Body of pancreas (tissue), 4 donors: ENCODE results near the gene FCRLA. TPM values are rescaled to one million over a fixed set of nuclear protein-coding genes. Genes with fewer than 3 reads are reported as not detected.

Experiments
- ATAC-seq: fragments of 150-250 bp; one replicate; pipeline ENCODE4 v1.9.1; 2016
- DNase-seq, 4 donors: peaks; one replicate each; pipeline ENCODE4 v3.0.0-alpha.2; 2019
- H3K27ac ChIP-seq, 4 donors: fragments of 200-600 bp; sonication (generic); 1 replicate in 3 of 4; 2 replicates in 1 of 4; pipeline versions ENCODE4 v1.5.1 to v1.6.1; 2016 to 2019; ENCODE audit warnings: mild to moderate bottlenecking in 1 of 4, mixed read lengths in 1 of 4, moderate library complexity in 1 of 4
- H3K27me3 ChIP-seq, 2 donors: fragments of 200-600 bp; sonication (generic); one replicate each; pipeline ENCODE4 v1.6.0; 2016; ENCODE audit warnings: mild to moderate bottlenecking in 1 of 2
- H3K36me3 ChIP-seq, 2 donors: fragments of 200-600 bp; sonication (generic); replicated peaks in 1 of 2; 2 replicates each; pipeline ENCODE4 v1.5.1; 2016; ENCODE audit warnings: low read depth in 2 of 2; ENCODE audit not compliant: insufficient read depth in 1 of 2
- H3K4me1 ChIP-seq: fragments of 200-600 bp; sonication (generic); one replicate; pipeline ENCODE4 v1.6.0; 2016
- H3K4me3 ChIP-seq, 2 donors: fragments of 200-600 bp; sonication (generic); 1 replicate in 1 of 2; 2 replicates in 1 of 2; pipeline ENCODE4 v1.5.1; 2016 to 2019
- H3K9me3 ChIP-seq, 3 donors: fragments of 200-600 bp; sonication (generic); 1 replicate in 2 of 3; 2 replicates in 1 of 3; pipeline ENCODE4 v1.5.1; 2016
- CTCF ChIP-seq, 7 experiments: fragments of 450-650 bp in 4 of 7; fragments of 200-600 bp in 3 of 7; sonication (generic) in 3 of 7; IDR thresholded peaks; one replicate each; pipeline ENCODE4 v1.5.1; 2016 to 2019; ENCODE audit warnings: antibody characterized with exemption in 7 of 7
- POLR2A ChIP-seq, 3 donors: fragments of 450-650 bp; IDR thresholded peaks; one replicate each; pipeline ENCODE4 v1.6.1; 2016; ENCODE audit warnings: antibody characterized with exemption in 3 of 3, mild to moderate bottlenecking in 2 of 3
- WGBS, 2 donors: methylation state at CpG; one replicate each; pipeline ENCODE4 v1.1.5; 2017; 5-methylcytosine and 5-hydroxymethylcytosine counted together
- intact Hi-C: fragments of 100-400 bp; cut with DNase I; formaldehyde crosslinking; loops from one replicate; pipeline ENCODE4 v1.15.1; 2023
- total RNA-seq, 2 donors: library from RNA; depleted of rRNA; stranded (reverse); fragments of >200 nt; gene quantifications; one replicate each; pipeline ENCODE4 v1.1.0, GENCODE V29; 2016

Gene FCRLA
- total RNA-seq, 2 donors from 2014 or later, result not detected

GRCh38 chr1:161719325-161719611 lies 12.2 kb downstream of the FCRLA start:
- intact Hi-C loops, result no loop called here
- ATAC-seq (no peak), DNase-seq (no peak)
- no peak for TF ChIP-seq CTCF (IDR thresholded peaks at IDR 0.05)
- TF ChIP-seq POLR2A (IDR thresholded peaks at IDR 0.05), result no peak
- Histone ChIP-seq H3K36me3 (no peaks in the 10 kb centered on the region), H3K27me3 (no peaks in the 10 kb centered on the region), H3K27ac (no peak overlapping the region), H3K4me3 (no peak overlapping the region), H3K9me3 (no peaks in the 10 kb centered on the region), H3K4me1 (no peaks in the 10 kb centered on the region)
- WGBS, 2 donors, result 77 to 88% methylated on average over 1 of the region's 1 CpG

- H3K27ac ChIP-seq, result no peak overlapping the region
- no peaks in the 10 kb centered on the region for H3K27me3 ChIP-seq
- WGBS, 2 donors, result 80 to 81% methylated on average over 1 of the region's 1 CpG
- no peaks in the 10 kb centered on the region for H3K36me3 ChIP-seq
- H3K9me3 ChIP-seq, result no peaks in the 10 kb centered on the region
- TF ChIP-seq CTCF (IDR thresholded peaks at IDR 0.05) (no peak), POLR2A (IDR thresholded peaks at IDR 0.05) (no peak)
- DNase-seq (no peak), ATAC-seq (no peak)
- intact Hi-C loops, result no loop called here
- no peak overlapping the region for H3K4me3 ChIP-seq
- H3K4me1 ChIP-seq, result peaks cover 3% of the 10 kb centered on the region
These were observed 13.4 kb downstream of the FCRLA start for GRCh38 chr1:161720422-161720821.

- Histone ChIP-seq H3K9me3 (no peaks in the 10 kb centered on the region), H3K27ac (no peak within 1 kb of the TSS), H3K4me3 (no peak within 1 kb of the TSS), H3K36me3 (no peaks in the 10 kb centered on the region), H3K27me3 (no peaks in the 10 kb centered on the region), H3K4me1 (peaks cover 8% of the 10 kb centered on the region)
- DNase-seq, result no peak
- TF ChIP-seq CTCF (IDR thresholded peaks at IDR 0.05) (no peak), POLR2A (IDR thresholded peaks at IDR 0.05) (no peak)
- WGBS, 2 donors, result 18 to 40% methylated on average over 4 of the region's 4 CpGs
- no peak for ATAC-seq
- intact Hi-C loops, result no loop called here
These were observed 14.1 kb downstream of the FCRLA start, which contains the start of gene FCRLB for GRCh38 chr1:161720956-161721737. Gene FCRLB, plus strand, starts transcription at chr1:161721544. Its CDS starts 1,129 bp downstream, at chr1:161722673.

- H3K4me3 ChIP-seq, result no peak overlapping the region
- intact Hi-C loops, result no loop called here
- no peak for TF ChIP-seq CTCF (IDR thresholded peaks at IDR 0.05)
- TF ChIP-seq POLR2A (IDR thresholded peaks at IDR 0.05), result no peak
- H3K4me1 ChIP-seq, result peaks cover 8% of the 10 kb centered on the region
- no peaks in the 10 kb centered on the region for H3K27me3 ChIP-seq
- DNase-seq (peak in 1 of 4 donors; percentile 31), ATAC-seq (no peak)
- H3K9me3 ChIP-seq, result no peaks in the 10 kb centered on the region
- no peak overlapping the region for H3K27ac ChIP-seq
- 46 to 52% methylated on average over 8 of the region's 8 CpGs for WGBS, 2 donors
- H3K36me3 ChIP-seq, result no peaks in the 10 kb centered on the region
These were observed 14.8 kb downstream of the FCRLA start for GRCh38 chr1:161721738-161722343.

- intact Hi-C loops, result no loop called here
- no peak for ATAC-seq
These were observed 15.4 kb downstream of the FCRLA start for GRCh38 chr1:161722406-161722805.

More at GRCh38 chr1:161722406-161722805, 15.4 kb downstream of the FCRLA start:
- Histone ChIP-seq H3K36me3 (no peaks in the 10 kb centered on the region), H3K4me1 (peaks cover 11% of the 10 kb centered on the region), H3K27me3 (no peaks in the 10 kb centered on the region), H3K27ac (no peak overlapping the region), H3K4me3 (no peak overlapping the region), H3K9me3 (no peaks in the 10 kb centered on the region)
- WGBS, 2 donors, result 79 to 90% methylated on average over 1 of the region's 1 CpG
- TF ChIP-seq POLR2A (IDR thresholded peaks at IDR 0.05) (no peak), CTCF (IDR thresholded peaks at IDR 0.05) (no peak)
- DNase-seq, result no peak
